ENCODE results near the gene SEMA5A. TPM values are rescaled to one million over a fixed set of nuclear protein-coding genes. Genes with fewer than 3 reads are reported as not detected.

SEMA5A gene
- total RNA-seq, 2 donors from 2014 or later, result not detected

GRCh38 chr5:9329125-9329524 lies 216.8 kb downstream of the SEMA5A start:
- peaks cover 0 to 2% of the 10 kb centered on the region in 2 donors for H3K4me1 Mint-ChIP-seq (ENCODE audit: low read depth in 2 of 2)
- no peak overlapping the region for H3K27ac Mint-ChIP-seq
- DNase-seq (ENCODE audit: low spot score) (no peak), ATAC-seq (no peak)
- H3K27me3 Mint-ChIP-seq, result no peaks in the 10 kb centered on the region
- H3K36me3 Mint-ChIP-seq, result no peaks in the 10 kb centered on the region
- no peak overlapping the region for H3K4me3 Mint-ChIP-seq
- H3K9me3 Mint-ChIP-seq, result peaks cover 10% of the 10 kb centered on the region

DNA sequence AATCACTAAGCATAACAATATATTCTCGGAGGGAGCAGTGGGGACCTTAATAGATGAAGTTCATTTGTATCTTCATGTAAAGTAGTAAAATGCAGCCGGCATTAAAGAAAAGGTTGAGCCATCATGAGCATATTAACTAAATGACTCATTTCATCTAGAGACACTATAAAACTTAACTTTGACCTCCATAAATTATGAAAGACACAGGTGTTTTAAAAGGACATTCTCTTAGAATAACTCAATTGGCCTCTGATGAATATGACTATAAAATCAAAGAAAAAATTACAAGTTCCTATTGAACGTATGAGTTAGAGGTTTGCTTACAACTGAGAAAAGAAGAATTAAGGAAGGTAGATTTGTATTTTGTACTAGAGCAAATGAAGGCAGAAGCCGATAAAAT lies 220.3 kb downstream of the SEMA5A start:
- DNase-seq (ENCODE audit: low spot score), result no peak
- no peak for ATAC-seq
- Mint-ChIP-seq H3K4me1 (ENCODE audit: low read depth in 2 of 2) (peaks cover 0 to 2% of the 10 kb centered on the region in 2 donors), H3K9me3 (peaks cover 13% of the 10 kb centered on the region), H3K36me3 (no peaks in the 10 kb centered on the region), H3K4me3 (no peak overlapping the region), H3K27me3 (no peaks in the 10 kb centered on the region), H3K27ac (no peak overlapping the region)

GRCh38 chr5:9324348-9325077 lies 221.4 kb downstream of the SEMA5A start:
- Mint-ChIP-seq H3K4me1 (ENCODE audit: low read depth in 2 of 2) (peaks cover 0 to 2% of the 10 kb centered on the region in 2 donors), H3K27me3 (no peaks in the 10 kb centered on the region), H3K9me3 (peaks cover 13% of the 10 kb centered on the region), H3K36me3 (no peaks in the 10 kb centered on the region), H3K4me3 (no peak overlapping the region), H3K27ac (no peak overlapping the region)
- ATAC-seq (no peak), DNase-seq (ENCODE audit: low spot score) (no peak)

- peaks cover 9% of the 10 kb centered on the region for H3K9me3 Mint-ChIP-seq
Observed at GRCh38 chr5:9320652-9321051, 225.2 kb downstream of the SEMA5A start.

DNA sequence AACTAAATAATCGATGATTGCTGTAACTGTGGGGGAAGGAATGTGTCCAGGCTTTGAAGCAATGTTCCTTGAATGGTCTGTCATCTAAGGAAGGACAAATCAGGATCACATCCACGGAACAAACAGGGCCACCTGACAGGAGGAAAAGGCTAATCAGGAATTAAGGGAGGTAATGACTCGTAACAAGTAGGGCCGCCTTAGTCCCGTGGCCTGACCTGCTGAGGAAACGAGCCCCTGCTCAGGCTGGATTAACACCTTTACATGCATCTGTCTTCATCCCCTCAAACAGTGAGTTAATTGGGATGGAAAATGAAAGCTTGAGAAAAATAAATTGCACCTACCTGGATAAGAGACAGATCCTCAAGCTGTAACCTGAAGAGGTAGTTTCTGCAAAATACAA lies 227.8 kb downstream of the SEMA5A start:
- Mint-ChIP-seq H3K36me3 (no peaks in the 10 kb centered on the region), H3K4me1 (ENCODE audit: low read depth in 2 of 2) (no peaks in the 10 kb centered on the region), H3K27me3 (no peaks in the 10 kb centered on the region), H3K9me3 (peaks cover 9% of the 10 kb centered on the region), H3K4me3 (no peak overlapping the region), H3K27ac (no peak overlapping the region)
- DNase-seq (ENCODE audit: low spot score), result no peak
- ATAC-seq, result no peak

More at GRCh38 chr5:9320652-9321051, 225.2 kb downstream of the SEMA5A start:
- Mint-ChIP-seq H3K36me3 (no peaks in the 10 kb centered on the region), H3K4me1 (ENCODE audit: low read depth in 2 of 2) (no peaks in the 10 kb centered on the region), H3K4me3 (no peak overlapping the region), H3K27me3 (no peaks in the 10 kb centered on the region), H3K27ac (no peak overlapping the region)
- ATAC-seq (no peak), DNase-seq (ENCODE audit: low spot score) (no peak)

GRCh38 chr5:9316733-9317132 lies 229.1 kb downstream of the SEMA5A start:
- Mint-ChIP-seq H3K4me1 (ENCODE audit: low read depth in 2 of 2) (no peaks in the 10 kb centered on the region), H3K27ac (no peak overlapping the region), H3K9me3 (peaks cover 3% of the 10 kb centered on the region), H3K4me3 (no peak overlapping the region), H3K36me3 (no peaks in the 10 kb centered on the region), H3K27me3 (no peaks in the 10 kb centered on the region)
- ATAC-seq (no peak), DNase-seq (ENCODE audit: low spot score) (no peak)

- ATAC-seq, result no peak
- H3K27me3 Mint-ChIP-seq, result no peaks in the 10 kb centered on the region
- no peak overlapping the region for H3K27ac Mint-ChIP-seq
- DNase-seq (ENCODE audit: low spot score), result no peak
- no peak overlapping the region for H3K4me3 Mint-ChIP-seq
- H3K9me3 Mint-ChIP-seq, result peaks cover 3% of the 10 kb centered on the region
- H3K4me1 Mint-ChIP-seq (ENCODE audit: low read depth in 2 of 2), result no peaks in the 10 kb centered on the region
- H3K36me3 Mint-ChIP-seq, result no peaks in the 10 kb centered on the region
Observed at GRCh38 chr5:9316041-9316440, 229.8 kb downstream of the SEMA5A start.

GRCh38 chr5:9314558-9314957 lies 231.3 kb downstream of the SEMA5A start:
- H3K9me3 Mint-ChIP-seq, result peaks cover 3% of the 10 kb centered on the region
- H3K27me3 Mint-ChIP-seq, result no peaks in the 10 kb centered on the region
- no peak overlapping the region for H3K27ac Mint-ChIP-seq
- no peak for DNase-seq (ENCODE audit: low spot score)
- H3K4me1 Mint-ChIP-seq (ENCODE audit: low read depth in 2 of 2), result no peaks in the 10 kb centered on the region
- no peaks in the 10 kb centered on the region for H3K36me3 Mint-ChIP-seq
- no peak for ATAC-seq
- H3K4me3 Mint-ChIP-seq, result no peak overlapping the region

DNA sequence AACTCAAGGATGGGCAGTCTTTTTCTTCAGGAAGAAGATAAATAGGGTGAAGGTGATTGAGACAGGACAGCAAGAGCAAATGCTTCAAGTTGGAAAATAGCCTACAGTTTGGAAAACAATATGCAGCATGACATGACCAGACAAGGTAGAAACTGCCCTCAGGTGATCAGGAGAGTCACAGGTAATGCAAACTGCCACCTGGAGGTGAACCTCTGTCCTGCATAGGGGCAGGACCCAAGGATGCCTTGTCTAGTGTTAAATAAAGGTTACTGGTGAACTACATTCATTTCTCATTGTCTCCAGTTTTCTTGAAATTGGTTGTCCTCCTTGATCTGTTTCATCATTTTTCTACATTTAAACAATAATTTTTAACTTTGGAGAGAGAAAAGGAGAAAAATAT lies 232.1 kb downstream of the SEMA5A start:
- Mint-ChIP-seq H3K27ac (no peak overlapping the region), H3K4me1 (ENCODE audit: low read depth in 2 of 2) (no peaks in the 10 kb centered on the region), H3K36me3 (no peaks in the 10 kb centered on the region), H3K4me3 (no peak overlapping the region), H3K27me3 (no peaks in the 10 kb centered on the region), H3K9me3 (peaks cover 3% of the 10 kb centered on the region)
- ATAC-seq (no peak), DNase-seq (ENCODE audit: low spot score) (no peak)

GRCh38 chr5:9307150-9307549 lies 238.7 kb downstream of the SEMA5A start:
- no peak for ATAC-seq
- DNase-seq (ENCODE audit: low spot score), result no peak
- Mint-ChIP-seq H3K4me1 (ENCODE audit: low read depth in 2 of 2) (no peaks in the 10 kb centered on the region), H3K27ac (no peak overlapping the region), H3K27me3 (no peaks in the 10 kb centered on the region), H3K9me3 (peaks cover 4% of the 10 kb centered on the region), H3K36me3 (no peaks in the 10 kb centered on the region), H3K4me3 (no peak overlapping the region)

DNA sequence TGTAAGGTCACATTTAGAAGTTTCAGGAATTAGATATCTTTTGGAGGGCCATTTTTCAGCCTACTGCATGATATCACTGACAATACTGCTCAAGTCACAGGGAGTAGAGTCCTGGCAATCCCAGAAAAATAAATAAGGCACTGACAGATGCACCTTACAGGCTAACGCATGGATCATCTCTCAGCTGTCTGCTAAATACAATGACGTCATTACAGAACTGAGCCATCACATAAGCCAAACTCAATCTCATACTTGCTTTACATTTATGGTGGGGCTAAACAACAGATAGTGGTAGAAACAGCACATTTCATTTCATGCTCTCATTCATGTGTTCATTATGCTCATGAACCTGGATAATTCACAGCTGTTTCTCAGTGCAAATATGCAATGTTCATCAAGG lies 243.7 kb downstream of the SEMA5A start:
- DNase-seq (ENCODE audit: low spot score) (no peak), ATAC-seq (no peak)
- Mint-ChIP-seq H3K9me3 (peaks cover 14% of the 10 kb centered on the region), H3K27me3 (no peaks in the 10 kb centered on the region), H3K27ac (no peak overlapping the region), H3K36me3 (no peaks in the 10 kb centered on the region), H3K4me3 (no peak overlapping the region), H3K4me1 (ENCODE audit: low read depth in 2 of 2) (no peaks in the 10 kb centered on the region)

GRCh38 chr5:9301200-9301599 lies 244.7 kb downstream of the SEMA5A start:
- ATAC-seq (no peak), DNase-seq (ENCODE audit: low spot score) (no peak)
- H3K27me3 Mint-ChIP-seq, result no peaks in the 10 kb centered on the region
- no peaks in the 10 kb centered on the region for H3K4me1 Mint-ChIP-seq (ENCODE audit: low read depth in 2 of 2)
- no peaks in the 10 kb centered on the region for H3K36me3 Mint-ChIP-seq
- H3K27ac Mint-ChIP-seq, result no peak overlapping the region
- H3K9me3 Mint-ChIP-seq, result peaks cover 14% of the 10 kb centered on the region
- no peak overlapping the region for H3K4me3 Mint-ChIP-seq

DNA sequence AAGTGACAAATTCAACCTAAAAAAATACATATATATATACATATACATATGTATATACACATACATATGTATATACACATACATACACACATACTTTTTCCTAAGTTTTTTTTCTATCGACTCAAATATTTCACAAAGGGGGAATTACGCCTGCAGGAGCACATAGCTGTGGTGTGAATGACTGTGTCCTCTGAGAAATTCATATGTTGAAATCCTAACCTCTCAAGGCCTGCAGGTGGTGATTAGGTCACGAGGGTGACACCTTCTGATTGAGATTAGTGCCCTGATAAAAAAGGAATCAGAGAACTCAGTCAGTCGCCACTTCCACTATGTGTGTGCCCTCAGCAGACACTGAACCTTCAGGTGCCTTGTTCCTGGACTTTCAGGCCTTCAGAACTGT lies 248.7 kb downstream of the SEMA5A start:
- Mint-ChIP-seq H3K27me3 (no peaks in the 10 kb centered on the region), H3K36me3 (no peaks in the 10 kb centered on the region), H3K4me3 (no peak overlapping the region), H3K4me1 (ENCODE audit: low read depth in 2 of 2) (no peaks in the 10 kb centered on the region), H3K27ac (no peak overlapping the region), H3K9me3 (peaks cover 18% of the 10 kb centered on the region)
- DNase-seq (ENCODE audit: low spot score) (no peak), ATAC-seq (no peak)

DNA sequence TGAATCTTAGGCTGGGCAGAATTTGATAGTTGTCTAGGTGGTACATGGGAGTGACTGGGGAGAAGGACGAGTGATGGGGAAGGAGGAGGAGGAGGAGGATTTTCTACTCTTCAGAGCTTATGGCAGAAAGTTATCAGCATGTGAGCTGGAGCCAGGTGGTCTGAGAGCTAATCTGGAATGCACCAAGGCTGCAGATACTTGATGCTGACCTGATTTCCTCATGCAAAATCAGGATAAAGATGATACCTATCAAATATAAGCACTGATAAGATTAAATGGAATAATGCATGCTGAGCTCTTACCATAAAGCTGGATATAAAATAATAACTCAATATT lies 250.4 kb downstream of the SEMA5A start:
- no peaks in the 10 kb centered on the region for H3K36me3 Mint-ChIP-seq
- no peak for DNase-seq (ENCODE audit: low spot score)
- no peak for ATAC-seq
- H3K9me3 Mint-ChIP-seq, result peaks cover 16% of the 10 kb centered on the region
- H3K4me1 Mint-ChIP-seq (ENCODE audit: low read depth in 2 of 2), result no peaks in the 10 kb centered on the region
- H3K27me3 Mint-ChIP-seq, result no peaks in the 10 kb centered on the region
- no peak overlapping the region for H3K4me3 Mint-ChIP-seq
- H3K27ac Mint-ChIP-seq, result no peak overlapping the region

GRCh38 chr5:9294793-9295465 lies 250.9 kb downstream of the SEMA5A start:
- Mint-ChIP-seq H3K4me3 (no peak overlapping the region), H3K9me3 (peaks cover 15% of the 10 kb centered on the region), H3K4me1 (ENCODE audit: low read depth in 2 of 2) (no peaks in the 10 kb centered on the region), H3K36me3 (no peaks in the 10 kb centered on the region), H3K27ac (no peak overlapping the region), H3K27me3 (no peaks in the 10 kb centered on the region)
- DNase-seq (ENCODE audit: low spot score) (no peak), ATAC-seq (no peak)

Measured in natural killer cell treated with Interleukin-12 subunit alpha and Interleukin-12 subunit beta and Interleukin-15 and Interleukin-18, amount 100 ng/mL, for 72 hours (primary cell).